ENCODE data around the gene LRIG1. TPM values are rescaled to one million over a fixed set of nuclear protein-coding genes. Genes with fewer than 3 reads are reported as not detected.

The LRIG1 gene, protein sequence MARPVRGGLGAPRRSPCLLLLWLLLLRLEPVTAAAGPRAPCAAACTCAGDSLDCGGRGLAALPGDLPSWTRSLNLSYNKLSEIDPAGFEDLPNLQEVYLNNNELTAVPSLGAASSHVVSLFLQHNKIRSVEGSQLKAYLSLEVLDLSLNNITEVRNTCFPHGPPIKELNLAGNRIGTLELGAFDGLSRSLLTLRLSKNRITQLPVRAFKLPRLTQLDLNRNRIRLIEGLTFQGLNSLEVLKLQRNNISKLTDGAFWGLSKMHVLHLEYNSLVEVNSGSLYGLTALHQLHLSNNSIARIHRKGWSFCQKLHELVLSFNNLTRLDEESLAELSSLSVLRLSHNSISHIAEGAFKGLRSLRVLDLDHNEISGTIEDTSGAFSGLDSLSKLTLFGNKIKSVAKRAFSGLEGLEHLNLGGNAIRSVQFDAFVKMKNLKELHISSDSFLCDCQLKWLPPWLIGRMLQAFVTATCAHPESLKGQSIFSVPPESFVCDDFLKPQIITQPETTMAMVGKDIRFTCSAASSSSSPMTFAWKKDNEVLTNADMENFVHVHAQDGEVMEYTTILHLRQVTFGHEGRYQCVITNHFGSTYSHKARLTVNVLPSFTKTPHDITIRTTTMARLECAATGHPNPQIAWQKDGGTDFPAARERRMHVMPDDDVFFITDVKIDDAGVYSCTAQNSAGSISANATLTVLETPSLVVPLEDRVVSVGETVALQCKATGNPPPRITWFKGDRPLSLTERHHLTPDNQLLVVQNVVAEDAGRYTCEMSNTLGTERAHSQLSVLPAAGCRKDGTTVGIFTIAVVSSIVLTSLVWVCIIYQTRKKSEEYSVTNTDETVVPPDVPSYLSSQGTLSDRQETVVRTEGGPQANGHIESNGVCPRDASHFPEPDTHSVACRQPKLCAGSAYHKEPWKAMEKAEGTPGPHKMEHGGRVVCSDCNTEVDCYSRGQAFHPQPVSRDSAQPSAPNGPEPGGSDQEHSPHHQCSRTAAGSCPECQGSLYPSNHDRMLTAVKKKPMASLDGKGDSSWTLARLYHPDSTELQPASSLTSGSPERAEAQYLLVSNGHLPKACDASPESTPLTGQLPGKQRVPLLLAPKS
- total RNA-seq, result 77.1 TPM
- long read RNA-seq, full-length matches to known transcripts, result 37 of 126 reads
- long read RNA-seq, partial matches to known transcripts, result 76 of 126 reads
- long read RNA-seq, other reads (novel, unspliced or antisense), result 13 of 126 reads

DNA sequence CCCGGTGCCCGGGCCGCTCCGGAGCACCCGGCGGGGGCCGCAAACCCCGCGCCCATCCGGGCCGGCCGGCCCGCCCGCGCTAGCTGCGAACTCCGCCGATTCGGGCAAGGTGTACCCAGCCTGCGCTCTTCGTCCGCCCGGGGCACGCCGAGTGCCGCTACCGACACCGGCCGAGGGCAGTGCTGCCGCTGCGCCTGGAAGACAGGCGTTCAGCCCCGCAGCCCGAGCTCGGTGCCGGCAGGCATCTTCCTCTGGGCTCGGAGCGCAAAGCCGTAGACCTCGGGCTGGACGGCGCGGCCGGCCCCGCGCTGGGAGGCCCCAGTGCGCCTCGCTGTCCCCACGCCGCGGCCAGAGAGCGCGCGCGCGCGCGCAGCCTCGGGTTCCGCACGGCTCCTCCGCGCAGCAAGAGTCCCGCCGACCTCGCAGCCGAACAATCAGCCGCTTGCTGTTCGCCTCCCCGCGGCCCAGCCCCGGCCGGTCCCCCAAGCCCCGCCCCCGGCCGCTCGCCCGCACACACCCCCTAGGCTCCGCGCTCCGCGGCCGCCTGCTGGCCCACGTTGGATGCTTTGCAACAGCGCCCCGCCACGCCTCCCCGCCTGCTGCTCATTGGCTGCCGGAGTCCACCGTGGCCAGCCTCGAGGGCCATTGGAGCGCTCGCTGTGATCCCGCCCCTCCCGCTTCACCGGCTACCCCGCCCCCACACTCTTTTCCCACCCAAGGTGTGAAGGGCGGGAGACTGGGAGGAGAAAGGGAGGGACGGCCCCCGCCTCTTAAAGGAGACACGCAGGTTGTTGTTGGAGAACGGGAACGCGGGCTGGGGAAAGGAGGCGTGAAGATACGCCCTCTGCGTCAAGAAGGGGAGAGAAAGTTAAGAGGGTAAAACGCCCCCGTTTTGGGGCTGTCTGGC is at the start of gene LRIG1:
LRIG1 (minus strand) TSS at position 447 of the 907 bp plus-strand sequence. CDS start 615 bp downstream, outside the sequence.
- intact Hi-C loops (cut with DNase I), result loop anchor here (2.0 to 10.0 kb wide), 5 partner anchors 50 to 314 kb away; no protein-coding TSS in a partner anchor
- peak; percentile 100 for DNase-seq (ENCODE audit: low spot score)

DNA sequence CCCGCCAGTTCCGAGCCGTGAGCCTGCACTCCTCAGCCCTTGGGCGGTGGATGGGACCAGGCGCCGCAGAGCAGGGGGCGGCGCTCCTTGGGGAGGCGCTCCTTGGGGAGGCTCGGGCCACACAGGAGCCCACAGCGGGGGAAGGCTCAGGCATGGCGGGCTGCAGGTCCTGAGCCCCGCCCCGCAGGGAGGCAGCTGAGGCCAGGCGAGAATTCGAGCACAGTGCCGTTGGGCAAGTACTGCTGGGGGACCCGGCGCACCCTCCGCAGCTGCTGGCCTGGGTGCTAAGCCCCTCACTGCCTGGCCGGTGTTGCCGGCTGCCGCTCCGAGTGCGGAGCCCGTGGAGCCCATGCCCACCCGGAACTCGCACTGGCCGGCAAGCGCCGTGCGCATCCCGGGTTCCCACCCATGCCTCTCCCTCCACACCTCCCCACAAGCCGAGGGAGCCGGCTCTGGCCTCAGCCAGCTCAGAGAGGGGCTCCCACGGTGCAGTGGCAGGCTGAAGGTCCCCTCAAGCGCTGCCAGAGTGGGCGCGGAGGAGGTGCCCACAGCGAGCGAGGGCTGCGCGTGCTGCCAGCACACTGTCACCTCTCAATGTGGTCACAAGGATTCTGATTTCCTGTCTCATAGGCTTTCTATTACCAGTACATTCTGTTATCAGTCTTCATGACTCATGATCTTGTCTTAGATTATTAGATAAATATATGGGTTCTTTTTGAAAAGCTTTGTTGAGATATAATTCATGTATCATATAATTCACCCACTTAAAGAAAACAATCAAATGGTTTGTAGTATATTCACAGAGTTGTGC is 44.0 kb upstream of the LRIG1 start:
- no peak for DNase-seq (ENCODE audit: low spot score)
- intact Hi-C loops (cut with DNase I), result no loop called here

DNA sequence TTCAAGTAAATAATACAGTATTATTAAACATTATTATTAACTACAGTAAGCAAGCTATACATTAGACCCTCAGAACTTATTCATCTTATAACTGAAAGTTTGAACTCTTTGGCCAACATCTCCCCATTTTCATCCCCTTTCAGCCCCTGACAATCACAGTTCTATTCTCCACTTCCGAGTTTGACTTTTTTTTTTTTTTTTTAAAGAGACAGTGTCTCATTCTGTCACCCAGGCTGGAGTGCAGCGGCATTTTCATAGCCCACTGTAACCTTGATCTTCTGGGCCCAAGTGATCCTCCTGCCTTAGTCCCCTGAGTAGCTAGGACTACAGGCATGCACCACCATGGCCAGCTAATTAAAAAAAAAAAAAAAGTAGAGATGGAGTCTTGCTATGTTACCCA is 41.3 kb upstream of the LRIG1 start:
- no peak for DNase-seq (ENCODE audit: low spot score)
- intact Hi-C loops (cut with DNase I), result no loop called here

DNA sequence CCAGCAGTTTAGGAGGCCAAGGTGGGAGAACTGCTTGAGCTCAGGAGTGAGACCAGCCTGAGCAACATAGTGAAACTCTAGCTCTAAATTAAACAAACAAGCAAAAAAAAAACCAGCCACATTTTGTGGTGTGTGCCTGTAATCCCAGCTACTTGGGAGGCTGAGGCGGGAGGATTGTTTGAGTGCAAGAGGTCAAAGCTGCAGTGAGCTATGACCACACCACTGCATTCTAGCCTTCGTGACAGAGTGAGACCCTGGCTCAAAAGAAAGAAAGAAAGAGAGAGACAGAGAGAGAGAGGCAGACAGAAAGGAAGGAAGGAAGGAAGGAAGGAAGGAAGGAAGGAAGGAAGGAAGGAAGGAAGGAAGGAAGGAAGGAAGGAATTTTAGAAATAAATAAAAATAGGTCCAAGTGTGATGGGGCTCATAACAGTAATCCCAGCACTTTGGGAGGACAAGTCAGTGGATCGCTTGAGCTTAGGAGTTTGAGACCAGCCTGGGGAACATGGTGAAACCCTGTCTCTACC is 38.7 kb upstream of the LRIG1 start:
- DNase-seq (ENCODE audit: low spot score), result no peak
- intact Hi-C loops (cut with DNase I), result no loop called here

DNA sequence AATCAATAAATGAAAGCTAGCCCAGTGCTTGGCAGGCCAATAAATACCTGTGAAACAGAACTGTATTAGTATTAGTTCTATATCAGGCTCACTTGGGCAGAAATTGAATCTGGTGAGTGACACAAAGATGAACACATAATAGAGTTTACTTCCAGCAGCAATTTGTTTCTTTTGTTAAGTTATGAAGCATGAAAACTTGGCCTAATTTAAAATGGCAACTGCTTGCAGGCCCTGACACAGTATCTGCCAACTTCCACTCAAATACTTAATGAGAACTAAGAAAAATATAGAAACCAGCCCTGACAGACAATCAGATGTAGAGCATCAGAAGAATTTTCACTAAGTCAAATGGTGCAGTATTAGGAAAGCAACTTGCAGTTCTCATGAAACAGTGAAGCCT is 37.6 kb upstream of the LRIG1 start:
- intact Hi-C loops (cut with DNase I), result no loop called here
- DNase-seq (ENCODE audit: low spot score), result no peak

DNA sequence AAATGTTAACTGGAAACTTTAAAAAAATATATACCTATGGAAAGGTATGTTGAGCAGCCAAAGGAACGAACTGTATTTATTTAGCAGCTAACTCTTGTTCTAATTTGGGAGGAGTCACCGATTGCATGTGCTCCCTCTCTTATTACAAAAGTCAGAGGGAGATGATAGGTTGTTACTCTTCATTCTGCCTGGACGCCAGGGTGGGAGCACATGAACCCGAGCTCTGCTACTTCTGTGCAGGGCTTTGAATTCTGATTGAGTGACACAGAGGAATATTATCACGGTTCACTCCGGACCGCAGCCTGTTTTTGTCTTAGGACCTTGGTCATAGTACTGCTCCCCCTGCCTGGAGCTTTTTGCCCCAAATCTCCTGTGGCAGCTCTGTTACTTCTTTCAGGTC is 36.9 kb upstream of the LRIG1 start:
- intact Hi-C loops (cut with DNase I), result no loop called here
- DNase-seq (ENCODE audit: low spot score), result no peak

DNA sequence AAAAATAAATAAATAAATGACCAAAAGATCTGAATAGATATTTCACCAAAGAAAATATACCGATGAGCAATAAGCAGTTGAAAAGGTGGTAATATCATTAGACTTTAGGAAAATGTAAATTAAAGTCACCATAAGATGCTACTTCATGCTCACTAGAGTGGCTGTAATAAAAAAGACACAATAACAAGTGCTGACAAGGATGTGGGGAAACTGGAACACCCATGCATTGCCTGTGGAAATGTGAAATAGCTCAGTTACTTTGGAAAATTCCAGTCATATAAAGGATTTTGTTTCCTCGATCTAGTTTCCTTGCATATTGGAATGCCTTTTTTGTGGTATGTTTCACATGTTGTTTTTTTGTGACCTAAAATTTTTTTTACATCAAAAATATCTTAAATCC is 36.0 kb upstream of the LRIG1 start:
- no peak for DNase-seq (ENCODE audit: low spot score)
- intact Hi-C loops (cut with DNase I), result no loop called here

DNA sequence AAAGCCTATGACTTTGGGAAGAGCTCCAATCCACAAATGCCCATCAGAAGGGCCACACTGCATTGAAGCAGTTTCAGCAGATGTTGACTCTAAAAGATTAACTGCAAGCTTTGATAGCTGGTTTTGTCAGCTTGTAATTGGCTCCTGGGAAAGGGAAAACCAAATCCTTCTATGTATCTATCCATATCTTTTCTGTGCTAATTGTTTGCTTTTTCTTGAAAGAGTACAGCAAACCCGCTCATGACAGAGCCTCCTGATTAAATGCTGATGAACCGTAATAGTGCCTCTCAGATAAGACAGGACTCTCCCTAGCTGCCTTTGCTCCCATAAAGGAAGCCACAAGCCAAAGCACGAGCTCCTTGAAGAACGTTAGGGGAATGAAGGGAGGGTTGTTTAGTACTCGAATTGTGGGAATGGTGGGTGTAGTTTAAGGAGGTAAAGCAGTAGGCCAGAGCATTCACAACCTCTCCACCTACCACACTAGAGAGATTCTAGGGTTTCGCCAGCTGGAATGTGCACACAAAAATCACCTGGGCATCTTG is 33.6 kb upstream of the LRIG1 start:
- intact Hi-C loops (cut with DNase I), result no loop called here
- DNase-seq (ENCODE audit: low spot score), result no peak

DNA sequence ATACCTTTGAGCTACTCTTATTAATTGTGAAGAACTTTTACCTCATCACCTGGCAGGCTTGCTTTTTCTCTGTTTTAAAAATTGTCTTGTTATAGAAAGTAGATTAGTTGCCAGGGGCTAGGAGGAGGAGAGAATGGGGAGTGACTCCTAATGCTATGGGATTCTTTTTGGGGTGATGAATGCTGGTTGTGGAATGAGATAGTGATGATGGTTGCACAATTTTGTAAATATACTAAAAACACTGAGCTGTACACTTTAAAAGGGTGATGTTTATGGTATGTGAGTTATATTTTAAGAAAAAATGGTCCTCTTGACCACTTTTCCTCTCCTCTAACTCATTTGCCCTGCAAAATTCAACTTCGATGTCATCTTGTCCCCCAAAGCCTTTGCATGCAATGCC is 31.8 kb upstream of the LRIG1 start:
- intact Hi-C loops (cut with DNase I), result no loop called here
- no peak for DNase-seq (ENCODE audit: low spot score)

DNA sequence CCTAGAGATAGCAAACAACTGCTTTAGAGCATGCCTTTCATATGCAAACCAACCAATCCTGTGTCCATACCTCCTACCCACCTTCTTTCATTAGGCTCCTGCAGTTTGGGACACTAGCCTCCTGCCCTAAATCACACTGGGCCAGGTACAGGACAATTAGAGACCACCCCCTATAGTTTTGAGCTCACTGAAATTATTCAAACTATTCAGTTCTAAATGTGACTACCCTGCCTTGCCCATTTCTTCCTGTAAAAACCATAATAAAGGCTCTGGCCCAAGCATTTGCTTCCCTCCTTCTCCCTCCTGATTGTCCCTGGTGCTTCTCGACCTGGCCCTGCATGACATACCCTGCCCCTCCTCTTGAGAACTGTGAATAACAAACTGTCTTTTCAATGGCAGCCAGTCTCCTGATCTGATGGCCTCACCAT is 31.4 kb upstream of the LRIG1 start:
- DNase-seq (ENCODE audit: low spot score), result no peak
- intact Hi-C loops (cut with DNase I), result no loop called here

DNA sequence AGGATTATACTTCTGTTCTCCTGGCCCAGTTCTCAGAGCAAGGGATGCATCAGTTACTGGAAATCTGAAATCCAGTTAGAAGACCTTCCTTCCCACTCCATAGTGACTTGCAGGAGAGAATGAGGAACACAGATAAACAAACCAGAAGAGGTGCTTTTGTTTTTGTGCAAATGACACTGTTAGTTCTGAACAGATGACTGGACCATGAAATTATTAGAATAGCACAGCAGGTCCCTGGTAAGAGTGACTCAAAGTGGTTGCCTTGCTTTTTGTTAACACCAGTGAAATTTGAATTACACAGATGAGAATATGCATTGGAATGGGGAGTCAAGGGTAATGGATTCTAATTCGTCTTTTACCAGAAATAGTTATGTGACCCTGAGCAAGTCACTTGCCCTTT is 30.4 kb upstream of the LRIG1 start:
- no peak for DNase-seq (ENCODE audit: low spot score)
- intact Hi-C loops (cut with DNase I), result no loop called here

DNA sequence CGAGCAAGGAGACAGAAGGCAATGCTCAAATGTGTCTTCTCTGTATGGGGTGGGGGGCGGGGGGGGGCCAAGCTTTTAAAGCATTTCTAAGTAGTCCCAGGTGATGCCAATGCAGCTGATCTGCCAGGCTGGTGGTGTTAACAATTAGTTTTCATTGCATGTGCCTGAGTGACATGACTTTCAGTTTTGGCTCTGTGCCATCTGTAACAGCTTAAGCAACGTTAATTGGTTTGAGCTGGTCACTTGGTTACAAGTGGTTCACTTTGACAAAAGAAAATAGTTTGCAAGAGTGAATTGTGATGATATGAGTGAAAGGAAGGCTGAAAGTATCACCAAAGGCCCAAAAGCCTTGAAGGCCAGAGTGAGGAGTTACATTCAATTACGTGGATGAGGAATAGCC is 26.4 kb upstream of the LRIG1 start:
- intact Hi-C loops (cut with DNase I), result no loop called here

DNA sequence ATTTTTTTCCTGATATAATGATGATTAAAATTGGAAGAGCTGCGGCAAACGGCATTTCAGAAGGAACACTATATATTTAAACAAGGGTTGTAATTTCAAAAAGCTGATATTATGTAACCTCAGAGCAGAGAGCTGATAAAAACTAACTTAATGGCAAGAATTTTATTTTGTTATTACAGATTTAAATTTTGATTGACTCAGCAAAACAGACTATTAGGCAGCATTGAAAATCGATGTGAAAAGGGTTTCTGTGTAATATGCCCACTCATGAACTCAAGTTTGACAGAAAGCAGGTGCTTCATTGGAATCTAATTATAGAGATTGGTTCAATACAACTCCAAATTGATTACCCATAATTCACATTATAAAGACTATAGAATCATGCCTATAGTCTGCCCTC is 24.9 kb upstream of the LRIG1 start:
- DNase-seq (ENCODE audit: low spot score), result no peak
- intact Hi-C loops (cut with DNase I), result no loop called here

More for the DNA sequence above, 26.4 kb upstream of the LRIG1 start:
- no peak for DNase-seq (ENCODE audit: low spot score)

DNA sequence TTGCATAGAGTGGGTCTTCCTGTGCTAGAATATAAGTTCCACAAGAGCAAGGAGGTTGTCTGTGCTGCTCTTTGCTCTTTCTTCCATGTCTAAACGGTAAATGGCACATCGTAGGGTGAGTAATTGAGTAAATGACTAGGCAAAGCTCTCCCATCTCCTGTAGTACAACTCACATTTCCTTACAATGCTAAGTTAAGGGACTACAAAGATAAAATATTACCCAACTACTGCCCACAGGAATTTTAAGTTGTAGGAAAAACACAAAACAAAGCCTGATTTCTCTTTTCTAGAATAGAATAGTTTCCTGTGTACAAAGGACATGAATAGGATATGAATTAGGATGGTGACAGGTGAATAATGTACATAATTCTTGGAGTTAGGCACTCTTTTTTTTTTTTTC is 19.9 kb upstream of the LRIG1 start:
- intact Hi-C loops (cut with DNase I), result no loop called here

DNA sequence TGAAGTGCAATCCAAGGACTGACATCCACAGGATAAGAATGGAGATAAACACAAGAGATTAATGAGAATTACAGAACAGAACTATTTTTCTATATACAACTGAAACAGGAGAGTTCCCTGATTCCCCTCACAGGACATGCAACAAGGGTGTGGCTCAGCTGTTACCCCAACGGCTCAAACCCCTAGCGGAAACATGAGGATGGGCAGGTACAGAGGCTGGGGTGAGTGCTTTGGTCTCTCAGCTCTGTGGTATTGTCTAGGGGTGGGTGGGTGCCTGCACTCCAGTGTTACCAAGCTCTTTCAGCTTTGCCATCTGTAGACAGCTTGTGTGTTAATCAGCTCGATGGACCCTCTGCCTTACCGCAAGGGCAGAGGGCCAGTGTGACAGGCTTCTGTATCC is 17.8 kb upstream of the LRIG1 start:
- intact Hi-C loops (cut with DNase I), result no loop called here
- DNase-seq (ENCODE audit: low spot score), result no peak

More for the DNA sequence above, 19.9 kb upstream of the LRIG1 start:
- DNase-seq (ENCODE audit: low spot score), result no peak

DNA sequence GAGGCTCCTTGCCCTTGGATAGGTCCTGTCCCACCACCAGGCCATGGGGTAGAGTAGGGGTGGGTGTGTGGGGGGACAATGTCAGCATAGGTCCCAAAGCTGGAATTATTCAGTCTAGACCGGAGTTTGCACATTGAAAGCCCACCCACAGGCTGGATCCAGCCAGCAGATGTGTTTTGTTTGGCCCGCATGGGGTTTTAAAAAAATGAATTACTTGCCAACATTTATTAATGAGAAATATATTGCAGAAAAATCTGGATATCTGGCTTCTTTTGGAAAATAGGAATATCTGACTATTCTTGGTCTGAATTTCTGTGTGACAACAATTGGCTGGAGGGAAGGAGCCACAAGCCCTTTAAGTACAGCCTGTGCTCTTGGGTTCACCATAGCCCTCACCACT is 17.3 kb upstream of the LRIG1 start:
- intact Hi-C loops (cut with DNase I), result no loop called here

DNA sequence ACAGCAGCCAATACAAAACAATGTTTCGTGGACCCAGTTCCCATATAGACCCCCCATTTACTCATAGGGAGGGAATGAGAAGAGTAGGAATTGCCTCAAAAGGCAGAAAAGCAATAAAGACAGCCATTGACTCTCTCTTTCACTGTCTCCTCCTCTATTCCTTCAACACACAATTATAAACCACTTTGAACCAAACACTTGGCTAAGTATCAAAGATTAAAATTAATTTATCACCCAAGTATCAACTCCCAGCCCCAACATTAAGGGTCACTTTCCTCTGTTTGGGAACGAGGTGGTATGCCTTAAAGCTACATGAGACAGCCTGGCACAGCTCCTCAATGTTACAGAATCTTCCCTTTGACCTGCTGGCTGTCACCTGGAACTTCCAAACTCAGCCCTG is 16.4 kb upstream of the LRIG1 start:
- intact Hi-C loops (cut with DNase I), result no loop called here
- DNase-seq (ENCODE audit: low spot score), result no peak

More for the DNA sequence above, 17.3 kb upstream of the LRIG1 start:
- DNase-seq (ENCODE audit: low spot score), result no peak

DNA sequence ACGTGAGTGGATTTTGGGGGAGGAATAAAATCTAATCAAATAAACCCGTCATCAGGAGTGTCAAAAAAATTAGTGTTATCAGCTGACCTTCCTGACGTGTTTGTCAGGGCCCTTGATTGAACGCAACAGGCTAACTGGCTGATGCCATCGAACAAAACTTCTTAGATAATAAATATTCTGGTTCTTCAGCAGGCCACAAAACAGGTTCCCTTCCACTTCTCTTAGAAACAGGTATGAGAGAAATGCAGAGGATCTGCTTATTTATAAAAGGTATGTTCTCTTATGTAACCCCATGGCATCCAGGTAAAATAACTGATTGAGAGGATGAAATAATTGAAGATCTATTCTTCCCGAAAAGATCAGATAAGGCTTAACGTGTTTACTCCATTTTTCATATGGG is 7.6 kb upstream of the LRIG1 start:
- no peak for DNase-seq (ENCODE audit: low spot score)
- intact Hi-C loops (cut with DNase I), result loop anchor here (10.0 kb wide), 1 partner anchor 306 kb away; no protein-coding TSS in a partner anchor
